Small intestine (tissue), 7 donors: ENCODE data around the gene BCAS1. TPM values are rescaled to one million over a fixed set of nuclear protein-coding genes. Genes with fewer than 3 reads are reported as not detected.

ENCODE experiments used
- DNase-seq, 2 donors: peaks; one replicate each; pipeline versions ENCODE4 v3.0.0 to v3.0.0-alpha.2; 2013
- FAIRE-seq: peaks from 2 replicates; lab custom pipeline; 2012; peaks lifted over from hg19 to GRCh38; lab: Jason Lieb, UNC
- H3K27ac ChIP-seq, 3 donors: one replicate each; pipeline ENCODE4 v1.5.1; 2013; ENCODE audit warnings: low read length in 2 of 3, mild to moderate bottlenecking in 2 of 3, control low read depth in 1 of 3, inconsistent platforms in 1 of 3, low read depth in 1 of 3, moderate library complexity in 1 of 3
- H3K27me3 ChIP-seq, 3 donors: one replicate each; pipeline ENCODE4 v1.6.1; 2013; ENCODE audit warnings: low read length in 3 of 3, inconsistent platforms in 1 of 3; ENCODE audit not compliant: control insufficient read depth in 3 of 3, insufficient read depth in 3 of 3
- H3K36me3 ChIP-seq, 3 donors: one replicate each; pipeline ENCODE4 v1.6.1; 2013; ENCODE audit warnings: low read length in 3 of 3, inconsistent platforms in 1 of 3, low read depth in 1 of 3, mild to moderate bottlenecking in 1 of 3, moderate library complexity in 1 of 3; ENCODE audit not compliant: control insufficient read depth in 3 of 3, insufficient read depth in 2 of 3
- H3K4me1 ChIP-seq, 3 donors: one replicate each; pipeline ENCODE4 v1.6.1; 2013; ENCODE audit warnings: low read length in 2 of 3, inconsistent platforms in 1 of 3, low read depth in 1 of 3, mild to moderate bottlenecking in 1 of 3, moderate library complexity in 1 of 3; ENCODE audit not compliant: control insufficient read depth in 3 of 3, insufficient read depth in 2 of 3
- H3K4me3 ChIP-seq, 3 donors: one replicate each; pipeline ENCODE4 v1.5.1; 2013; ENCODE audit warnings: low read length in 3 of 3, control low read depth in 1 of 3, inconsistent platforms in 1 of 3, low read depth in 1 of 3, mild to moderate bottlenecking in 1 of 3, moderate library complexity in 1 of 3
- H3K9me3 ChIP-seq, 2 donors: one replicate each; pipeline ENCODE4 v1.6.1; 2013; ENCODE audit warnings: low read depth in 1 of 2, low read length in 1 of 2; ENCODE audit not compliant: control insufficient read depth in 2 of 2, insufficient read depth in 1 of 2
- WGBS, 3 donors: extraction: QIAGEN DNeasy Blood & Tissue Kit; methylation state at CpG; one replicate each; pipeline ENCODE4 v1.1.7; 2013; 5-methylcytosine and 5-hydroxymethylcytosine counted together
- polyA plus RNA-seq, 4 donors: library from polyadenylated mRNA; stranded (reverse) in 3 of 4; unstranded in 1 of 4; fragments of 200-250 nt in 3 of 4; fragments of 120-200 nt in 1 of 4; gene quantifications; one replicate each; pipeline versions ENCODE4 v1.2.1 to v1.2.3, GENCODE V29; 2013
- donor health status: healthy with polysubstance abuse.
- donor health status: control.
- donor health status: control.
- donor health status: Bipolar disorder and iron deficiency.
- donor health status: healthy.

Gene BCAS1
- polyA plus RNA-seq, 4 donors: 5.3 to 52.9 (median 30.8) TPM

GRCh38 chr20:54090230-54091119, 20.1 kb upstream of the BCAS1 start:
- Histone ChIP-seq H3K9me3 (no peaks in the 10 kb centered on the region), H3K4me3 (no peak overlapping the region), H3K36me3 (no peaks in the 10 kb centered on the region), H3K27me3 (peaks cover 0 to 3% (median 0%) of the 10 kb centered on the region in 3 donors), H3K27ac (no peak overlapping the region), H3K4me1 (no peaks in the 10 kb centered on the region)
- DNase-seq: no peak
- no peak for FAIRE-seq
- 42 to 58% (median 48%) methylated on average over 6 of the region's 6 CpGs for WGBS, 3 donors

- WGBS, 3 donors: 67 to 89% (median 70%) methylated on average over 1 of the region's 1 CpG
- no peak overlapping the region for H3K27ac ChIP-seq
- no peaks in the 10 kb centered on the region for H3K4me1 ChIP-seq
- no peak for FAIRE-seq
- H3K27me3 ChIP-seq: peaks cover 0 to 3% (median 0%) of the 10 kb centered on the region in 3 donors
- H3K9me3 ChIP-seq: no peaks in the 10 kb centered on the region
- H3K4me3 ChIP-seq: no peak overlapping the region
- no peaks in the 10 kb centered on the region for H3K36me3 ChIP-seq
- DNase-seq: no peak
Measured at GRCh38 chr20:54088430-54088829, 18.0 kb upstream of the BCAS1 start.

- 59 to 62% (median 61%) methylated on average over 12 of the region's 12 CpGs for WGBS, 3 donors
- FAIRE-seq: no peak
- Histone ChIP-seq H3K9me3 (no peaks in the 10 kb centered on the region), H3K4me1 (no peaks in the 10 kb centered on the region), H3K4me3 (no peak overlapping the region), H3K27me3 (no peaks in the 10 kb centered on the region), H3K27ac (peak overlapping the region in 2 of 3 donors; percentile 12 to 18), H3K36me3 (no peaks in the 10 kb centered on the region)
- DNase-seq: peak; percentile 33 to 44
Measured at GRCh38 chr20:54086507-54087039, 16.2 kb upstream of the BCAS1 start.

- DNase-seq: no peak
- Histone ChIP-seq H3K27me3 (no peaks in the 10 kb centered on the region), H3K4me3 (no peak overlapping the region), H3K9me3 (no peaks in the 10 kb centered on the region), H3K27ac (peak overlapping the region in 1 of 3 donors; percentile 18), H3K36me3 (no peaks in the 10 kb centered on the region), H3K4me1 (no peaks in the 10 kb centered on the region)
- WGBS, 3 donors: 72 to 85% (median 76%) methylated on average over 3 of the region's 3 CpGs
- FAIRE-seq: no peak
Measured at GRCh38 chr20:54085910-54086309, 15.5 kb upstream of the BCAS1 start.

- DNase-seq: no peak
- FAIRE-seq: no peak
- Histone ChIP-seq H3K27me3 (no peaks in the 10 kb centered on the region), H3K4me1 (no peaks in the 10 kb centered on the region), H3K27ac (no peak overlapping the region), H3K4me3 (no peak overlapping the region), H3K9me3 (no peaks in the 10 kb centered on the region), H3K36me3 (no peaks in the 10 kb centered on the region)
- WGBS, 3 donors: 86 to 92% (median 90%) methylated on average over 1 of the region's 1 CpG
Measured at GRCh38 chr20:54085425-54085824, 15.0 kb upstream of the BCAS1 start.

GRCh38 chr20:54084727-54085388, 14.5 kb upstream of the BCAS1 start:
- Histone ChIP-seq H3K27me3 (no peaks in the 10 kb centered on the region), H3K4me1 (no peaks in the 10 kb centered on the region), H3K27ac (no peak overlapping the region), H3K9me3 (no peaks in the 10 kb centered on the region), H3K36me3 (no peaks in the 10 kb centered on the region), H3K4me3 (no peak overlapping the region)
- DNase-seq: no peak
- WGBS, 3 donors: 56 to 70% (median 70%) methylated on average over 5 of the region's 5 CpGs
- no peak for FAIRE-seq

GRCh38 chr20:54084193-54084592, 13.8 kb upstream of the BCAS1 start:
- H3K9me3 ChIP-seq: no peaks in the 10 kb centered on the region
- FAIRE-seq: no peak
- no peaks in the 10 kb centered on the region for H3K4me1 ChIP-seq

GRCh38 chr20:54083459-54083858, 13.1 kb upstream of the BCAS1 start:
- Histone ChIP-seq H3K4me1 (no peaks in the 10 kb centered on the region), H3K27me3 (no peaks in the 10 kb centered on the region), H3K9me3 (peaks cover 0 to 1% of the 10 kb centered on the region in 2 donors), H3K27ac (no peak overlapping the region), H3K4me3 (no peak overlapping the region), H3K36me3 (no peaks in the 10 kb centered on the region)
- FAIRE-seq (no peak), DNase-seq (no peak)

More at GRCh38 chr20:54084193-54084592, 13.8 kb upstream of the BCAS1 start:
- DNase-seq: no peak
- no peak overlapping the region for H3K27ac ChIP-seq
- H3K27me3 ChIP-seq: no peaks in the 10 kb centered on the region
- H3K36me3 ChIP-seq: no peaks in the 10 kb centered on the region
- H3K4me3 ChIP-seq: no peak overlapping the region
